GM12878 (cell line): ENCODE results near the gene KLB. TPM values are rescaled to one million over a fixed set of nuclear protein-coding genes. Genes with fewer than 3 reads are reported as not detected.

Experiments used
- ATAC-seq: fragments of 200-7000 bp; cut with Tn5 transposase; 3 replicates; pipeline ENCODE4 v1.9.1; 2020; ENCODE audit warnings: mild to moderate bottlenecking, moderate library complexity
- BruUV-seq: library from RNA; stranded (reverse); fragments of 400-500 nt; replicated peaks from 2 replicates; lab custom pipeline; 2021; lab: Mats Ljungman, UMichigan
- CTCF ChIA-PET: fragments of 300-600 bp; sonication (Branson Sonifier 250); formaldehyde crosslinking; extraction: SDS; loops from one replicate; lab custom pipeline; 2021; ENCODE audit warnings: inconsistent platforms; lab: Yijun Ruan, JAX
- POLR2A ChIA-PET: fragments of 350-600 bp; formaldehyde crosslinking; extraction: SDS; loops from one replicate; lab custom pipeline; 2021; ENCODE audit warnings: inconsistent platforms; lab: Charles Lee
- RAD21 ChIA-PET: fragments of 300-600 bp; sonication (Branson Sonifier 250); formaldehyde crosslinking; loops from one replicate; lab custom pipeline; 2023; ENCODE audit warnings: antibody characterized with exemption; ENCODE audit not compliant: unreplicated experiment; lab: Charles Lee
- SMC1A ChIA-PET: fragments of 300-600 bp; sonication (Branson Sonifier 250); formaldehyde crosslinking; loops from one replicate; lab custom pipeline; 2023; ENCODE audit not compliant: unreplicated experiment, uncharacterized antibody; lab: Charles Lee
- DNase-seq: peaks from one replicate; pipeline ENCODE4 v3.0.0-alpha.2; 2011; ENCODE audit warnings: low read depth, low spot score
- FAIRE-seq: peaks from 3 replicates; lab custom pipeline; 2011; peaks lifted over from hg19 to GRCh38; lab: Jason Lieb, UNC
- H2AFZ ChIP-seq: 2 replicates; pipeline ENCODE4 v1.6.0; 2011; ENCODE audit warnings: low read depth, low read length, control low read depth; ENCODE audit not compliant: control insufficient read depth
- H3K27ac ChIP-seq: 2 replicates; pipeline ENCODE4 v1.5.1; 2011; ENCODE audit warnings: control low read depth; ENCODE audit not compliant: control insufficient read depth, insufficient read depth
- H3K27me3 ChIP-seq, 2 experiments: replicated peaks in 1 of 2; 2 replicates each; pipeline versions ENCODE4 v1.6.0 to v1.6.1; 2011; ENCODE audit warnings: low read length in 1 of 2; ENCODE audit not compliant: control insufficient read depth in 2 of 2, insufficient read depth in 2 of 2
- H3K36me3 ChIP-seq, 2 experiments: 2 replicates each; pipeline ENCODE4 v1.5.1; 2011; ENCODE audit warnings: low read length in 1 of 2; ENCODE audit not compliant: control insufficient read depth in 2 of 2, insufficient read depth in 2 of 2
- H3K4me1 ChIP-seq: 2 replicates; pipeline ENCODE4 v1.6.1; 2011; ENCODE audit warnings: mild to moderate bottlenecking, low read length, moderate library complexity, mixed read lengths; ENCODE audit not compliant: control insufficient read depth, insufficient read depth
- H3K4me2 ChIP-seq: 2 replicates; pipeline ENCODE4 v1.6.0; 2011; ENCODE audit warnings: control low read depth; ENCODE audit not compliant: control insufficient read depth, insufficient read depth
- H3K4me3 ChIP-seq: fragments of 200-600 bp; sonication (generic); 2 replicates; pipeline ENCODE4 v1.5.1; 2016
- H3K79me2 ChIP-seq: 2 replicates; pipeline ENCODE4 v1.6.0; 2011; ENCODE audit warnings: low read length; ENCODE audit not compliant: control insufficient read depth, insufficient read depth
- H3K9ac ChIP-seq: 2 replicates; pipeline ENCODE4 v1.8.0; 2011; ENCODE audit warnings: low read length, control low read depth, mixed read lengths; ENCODE audit not compliant: control insufficient read depth, insufficient read depth
- H3K9me3 ChIP-seq: replicated peaks from 3 replicates; pipeline ENCODE4 v1.5.1; 2011; ENCODE audit warnings: mild to moderate bottlenecking, low read length; ENCODE audit not compliant: control insufficient read depth, insufficient read depth
- H4K20me1 ChIP-seq: 2 replicates; pipeline ENCODE4 v1.6.0; 2011; ENCODE audit not compliant: control insufficient read depth, insufficient read depth
- CBX3 ChIP-seq: fragments of 200-600 bp; sonication (generic); IDR thresholded peaks from 2 replicates; pipeline ENCODE4 v1.6.1; 2016; ENCODE audit warnings: low read depth, borderline replicate concordance
- CHD4 ChIP-seq: fragments of 200-600 bp; sonication (generic); IDR thresholded peaks from 2 replicates; pipeline ENCODE4 v1.6.1; 2016; ENCODE audit warnings: mild to moderate bottlenecking
- MTA3 ChIP-seq: IDR thresholded peaks from 2 replicates; pipeline ENCODE4 v1.6.1; 2012; ENCODE audit warnings: low read length, inconsistent platforms, borderline replicate concordance
- NFIC ChIP-seq: IDR thresholded peaks from 2 replicates; pipeline ENCODE4 v1.6.1; 2012; ENCODE audit warnings: low read depth, mild to moderate bottlenecking, inconsistent platforms, low read length, moderate library complexity
- PAX8 ChIP-seq: fragments of 450-650 bp; IDR thresholded peaks from 2 replicates; pipeline ENCODE4 v1.6.1; 2017; ENCODE audit warnings: mild to moderate bottlenecking, moderate library complexity
- PKNOX1 ChIP-seq: fragments of 450-650 bp; IDR thresholded peaks from 2 replicates; pipeline ENCODE4 v1.6.1; 2016; ENCODE audit warnings: mild to moderate bottlenecking
- RAD21 ChIP-seq: IDR thresholded peaks from 2 replicates; pipeline ENCODE4 v1.6.1; 2011; ENCODE audit warnings: mild to moderate bottlenecking, low read depth, low read length, moderate library complexity; ENCODE audit not compliant: insufficient read depth
- RELB ChIP-seq: fragments of 450-650 bp; IDR thresholded peaks from 2 replicates; pipeline ENCODE4 v1.6.1; 2017; ENCODE audit warnings: low read depth, mild to moderate bottlenecking, moderate library complexity
- REST ChIP-seq: IDR thresholded peaks from 2 replicates; pipeline ENCODE4 v1.6.1; 2012; ENCODE audit warnings: mild to moderate bottlenecking, low read depth, low read length
- SREBF1 ChIP-seq: IDR thresholded peaks from 2 replicates; pipeline ENCODE4 v1.6.1; 2012; ENCODE audit warnings: mild to moderate bottlenecking, low read length
- STAT1 ChIP-seq: fragments of 450-650 bp; conservative IDR thresholded peaks from 2 replicates; pipeline ENCODE4 v1.6.1; 2014; ENCODE audit warnings: antibody characterized with exemption, mild to moderate bottlenecking
- STAT3 ChIP-seq: IDR thresholded peaks from 2 replicates; pipeline ENCODE4 v1.6.1; 2011; ENCODE audit warnings: low read depth, low read length, improper control_type of control experiment
- TCF3 ChIP-seq: IDR thresholded peaks from 2 replicates; pipeline ENCODE4 v1.6.1; 2012; ENCODE audit warnings: low read depth, mild to moderate bottlenecking, low read length, borderline replicate concordance; ENCODE audit not compliant: insufficient read depth
- ZBTB33 ChIP-seq: fragments of 450-650 bp; IDR thresholded peaks from 2 replicates; pipeline ENCODE4 v1.6.1; 2017; ENCODE audit warnings: mild to moderate bottlenecking
- WGBS: methylation state at CpG from one replicate; pipeline ENCODE4 v1.1.6; 2016; ENCODE audit warnings: low lambda C conversion rate; ENCODE audit not compliant: insufficient replicate concordance, insufficient coverage; ENCODE audit errors: missing lambda C conversion rate; 5-methylcytosine and 5-hydroxymethylcytosine counted together
- in situ Hi-C: fragments of 300-500 bp; cut with MboI; formaldehyde crosslinking; loops from 9 replicates; pipeline ENCODE4 v1.14.3; 2018; ENCODE audit warnings: mixed read lengths
- intact Hi-C: fragments of 100-400 bp; cut with micrococcal nuclease; formaldehyde crosslinking; loops from one replicate; pipeline ENCODE4 v1.14.2; 2022; ENCODE audit not compliant: unreplicated experiment
- polyA plus RNA-seq, 11 experiments: library from polyadenylated mRNA; depleted of rRNA in 4 of 11; unstranded in 6 of 11; stranded (reverse) in 5 of 11; fragments of >200 nt; fragmentation: Nextera tagmentation in 4 of 11; fragmentation: Illumina TruSeq in 1 of 11; extraction: Ambion mirVana in 4 of 11; extraction: Trizol in 1 of 11; gene quantifications; 1 replicate in 1 of 11; 2 replicates in 10 of 11; pipeline versions ENCODE4 v1.2.1 to v1.2.3, GENCODE V29; 2011 to 2016; ENCODE audit warnings: inconsistent platforms in 2 of 11, missing spikeins in 2 of 11, low read depth in 1 of 11
- total RNA-seq, 4 experiments: library from RNA; depleted of rRNA in 3 of 4; stranded (reverse); fragments of >200 nt in 3 of 4; fragmentation: Illumina TruSeq in 1 of 4; extraction: Trizol in 1 of 4; gene quantifications; 2 replicates each; pipeline versions ENCODE4 v1.2.1 to v1.2.3, GENCODE V29; 2013 to 2021

KLB gene
- total and polyA plus RNA-seq, 10 of the 15 experiments (the other 5 are each of a cell fraction or from before 2014, with no cell fraction given) = under 0.01 to 0.13 (median 0.04) TPM; not detected in 1

- Histone ChIP-seq H3K4me1 (no peaks in the 10 kb centered on the region), H3K79me2 (no peaks in the 10 kb centered on the region), H3K4me2 (no peak overlapping the region), H3K27me3 (no peaks in the 10 kb centered on the region), H3K27ac (no peak overlapping the region), H4K20me1 (no peaks in the 10 kb centered on the region), H2AFZ (no peak overlapping the region), H3K4me3 (no peak overlapping the region), H3K36me3 (peaks cover 0 to 5% of the 10 kb centered on the region in 2 experiments; a peak in 3 of 4 replicates), H3K9me3 (no peaks in the 10 kb centered on the region), H3K9ac (no peak overlapping the region)
- intact Hi-C loops = no loop called here
- DNase-seq (no peak), ATAC-seq (no peak), FAIRE-seq (no peak)
- ChIA-PET SMC1A (interaction anchor here (1.0 to 1.6 kb wide), 2 partner anchors 9 to 12 kb away, joined by 3 to 6 read pairs; no protein-coding TSS in a partner anchor), POLR2A (interaction anchor here (0.6 kb wide), 2 partner anchors 349 to 504 kb away, joined by 3 read pairs; no protein-coding TSS in a partner anchor), RAD21 (no interaction called here), CTCF (interaction anchor here (0.6 to 2.1 kb wide), 3 partner anchors 12 to 252 kb away, joined by 3 to 9 read pairs (median 4); no protein-coding TSS in a partner anchor)
- 73% methylated on average over 21 of the region's 21 CpGs for WGBS
- no TSS peak for BruUV-seq
- in situ Hi-C loops = no loop called here
- TF ChIP-seq CHD4 (no peak), RELB (no peak), TCF3 (no peak), STAT1 (no peak), NFIC (no peak), CBX3 (no peak), PAX8 (no peak), MTA3 (no peak), ZBTB33 (no peak), REST (no peak), RAD21 (no peak), PKNOX1 (no peak), SREBF1 (no peak), STAT3 (no peak)
These were observed 74.4 kb downstream of the KLB start for GRCh38 chr4:39480902-39481695.
